GM12878 (cell line): ENCODE results near the gene PIEZO2. TPM values are rescaled to one million over a fixed set of nuclear protein-coding genes. Genes with fewer than 3 reads are reported as not detected.
A peak's percentile ranks its signal among the peaks of the same experiment; 100 is the strongest.

Experiments
- ATAC-seq: fragments of 200-7000 bp; cut with Tn5 transposase; 3 replicates; pipeline ENCODE4 v1.9.1; 2020; ENCODE audit warnings: mild to moderate bottlenecking, moderate library complexity
- BruUV-seq: library from RNA; stranded (reverse); fragments of 400-500 nt; replicated peaks from 2 replicates; lab custom pipeline; 2021; lab: Mats Ljungman, UMichigan
- CTCF ChIA-PET: fragments of 300-600 bp; sonication (Branson Sonifier 250); formaldehyde crosslinking; extraction: SDS; loops from one replicate; lab custom pipeline; 2021; ENCODE audit warnings: inconsistent platforms; lab: Yijun Ruan, JAX
- POLR2A ChIA-PET: fragments of 350-600 bp; formaldehyde crosslinking; extraction: SDS; loops from one replicate; lab custom pipeline; 2021; ENCODE audit warnings: inconsistent platforms; lab: Charles Lee
- RAD21 ChIA-PET: fragments of 300-600 bp; sonication (Branson Sonifier 250); formaldehyde crosslinking; loops from one replicate; lab custom pipeline; 2023; ENCODE audit warnings: antibody characterized with exemption; ENCODE audit not compliant: unreplicated experiment; lab: Charles Lee
- SMC1A ChIA-PET: fragments of 300-600 bp; sonication (Branson Sonifier 250); formaldehyde crosslinking; loops from one replicate; lab custom pipeline; 2023; ENCODE audit not compliant: unreplicated experiment, uncharacterized antibody; lab: Charles Lee
- DNase-seq: peaks from one replicate; pipeline ENCODE4 v3.0.0-alpha.2; 2011; ENCODE audit warnings: low read depth, low spot score
- FAIRE-seq: peaks from 3 replicates; lab custom pipeline; 2011; peaks lifted over from hg19 to GRCh38; lab: Jason Lieb, UNC
- H2AFZ ChIP-seq: 2 replicates; pipeline ENCODE4 v1.6.0; 2011; ENCODE audit warnings: low read depth, low read length, control low read depth; ENCODE audit not compliant: control insufficient read depth
- H3K27ac ChIP-seq: 2 replicates; pipeline ENCODE4 v1.5.1; 2011; ENCODE audit warnings: control low read depth; ENCODE audit not compliant: control insufficient read depth, insufficient read depth
- H3K27me3 ChIP-seq, 2 experiments: replicated peaks in 1 of 2; 2 replicates each; pipeline versions ENCODE4 v1.6.0 to v1.6.1; 2011; ENCODE audit warnings: low read length in 1 of 2; ENCODE audit not compliant: control insufficient read depth in 2 of 2, insufficient read depth in 2 of 2
- H3K36me3 ChIP-seq, 2 experiments: 2 replicates each; pipeline ENCODE4 v1.5.1; 2011; ENCODE audit warnings: low read length in 1 of 2; ENCODE audit not compliant: control insufficient read depth in 2 of 2, insufficient read depth in 2 of 2
- H3K4me1 ChIP-seq: 2 replicates; pipeline ENCODE4 v1.6.1; 2011; ENCODE audit warnings: mild to moderate bottlenecking, low read length, moderate library complexity, mixed read lengths; ENCODE audit not compliant: control insufficient read depth, insufficient read depth
- H3K4me2 ChIP-seq: 2 replicates; pipeline ENCODE4 v1.6.0; 2011; ENCODE audit warnings: control low read depth; ENCODE audit not compliant: control insufficient read depth, insufficient read depth
- H3K4me3 ChIP-seq: fragments of 200-600 bp; sonication (generic); 2 replicates; pipeline ENCODE4 v1.5.1; 2016
- H3K79me2 ChIP-seq: 2 replicates; pipeline ENCODE4 v1.6.0; 2011; ENCODE audit warnings: low read length; ENCODE audit not compliant: control insufficient read depth, insufficient read depth
- H3K9ac ChIP-seq: 2 replicates; pipeline ENCODE4 v1.8.0; 2011; ENCODE audit warnings: low read length, control low read depth, mixed read lengths; ENCODE audit not compliant: control insufficient read depth, insufficient read depth
- H3K9me3 ChIP-seq: replicated peaks from 3 replicates; pipeline ENCODE4 v1.5.1; 2011; ENCODE audit warnings: mild to moderate bottlenecking, low read length; ENCODE audit not compliant: control insufficient read depth, insufficient read depth
- H4K20me1 ChIP-seq: 2 replicates; pipeline ENCODE4 v1.6.0; 2011; ENCODE audit not compliant: control insufficient read depth, insufficient read depth
- GABPA ChIP-seq: IDR thresholded peaks from 2 replicates; pipeline ENCODE4 v1.6.1; 2014; ENCODE audit warnings: antibody characterized with exemption, low read depth, mild to moderate bottlenecking, inconsistent platforms
- MTA2 ChIP-seq: fragments of 450-650 bp; IDR thresholded peaks from 2 replicates; pipeline ENCODE4 v1.6.1; 2016; ENCODE audit warnings: low read depth, mild to moderate bottlenecking, moderate library complexity
- MYB ChIP-seq: fragments of 150-350 bp; IDR thresholded peaks from 2 replicates; pipeline ENCODE4 v1.6.1; 2014; ENCODE audit warnings: mild to moderate bottlenecking, low read depth, low read length, borderline replicate concordance
- NKRF ChIP-seq: fragments of 450-650 bp; conservative IDR thresholded peaks from 2 replicates; pipeline ENCODE4 v1.6.1; 2017; ENCODE audit warnings: mild to moderate bottlenecking, moderate library complexity
- POLR2AphosphoS5 ChIP-seq: IDR thresholded peaks from 2 replicates; pipeline ENCODE4 v1.6.1; 2011; ENCODE audit warnings: mild to moderate bottlenecking, low read length, inconsistent platforms
- POU2F2 ChIP-seq: IDR thresholded peaks from 3 replicates; pipeline ENCODE4 v1.6.1; 2011; ENCODE audit warnings: low read depth, mild to moderate bottlenecking, low read length, borderline replicate concordance
- SPI1 ChIP-seq: IDR thresholded peaks from 2 replicates; pipeline ENCODE4 v1.6.1; 2011; ENCODE audit warnings: low read depth, mild to moderate bottlenecking, low read length, moderate library complexity, borderline replicate concordance; ENCODE audit not compliant: insufficient read depth
- WGBS: methylation state at CpG from one replicate; pipeline ENCODE4 v1.1.6; 2016; ENCODE audit warnings: low lambda C conversion rate; ENCODE audit not compliant: insufficient replicate concordance, insufficient coverage; ENCODE audit errors: missing lambda C conversion rate; 5-methylcytosine and 5-hydroxymethylcytosine counted together
- in situ Hi-C: fragments of 300-500 bp; cut with MboI; formaldehyde crosslinking; loops from 9 replicates; pipeline ENCODE4 v1.14.3; 2018; ENCODE audit warnings: mixed read lengths
- intact Hi-C: fragments of 100-400 bp; cut with micrococcal nuclease; formaldehyde crosslinking; loops from one replicate; pipeline ENCODE4 v1.14.2; 2022; ENCODE audit not compliant: unreplicated experiment
- polyA plus RNA-seq, 11 experiments: library from polyadenylated mRNA; depleted of rRNA in 4 of 11; unstranded in 6 of 11; stranded (reverse) in 5 of 11; fragments of >200 nt; fragmentation: Nextera tagmentation in 4 of 11; fragmentation: Illumina TruSeq in 1 of 11; extraction: Ambion mirVana in 4 of 11; extraction: Trizol in 1 of 11; gene quantifications; 1 replicate in 1 of 11; 2 replicates in 10 of 11; pipeline versions ENCODE4 v1.2.1 to v1.2.3, GENCODE V29; 2011 to 2016; ENCODE audit warnings: inconsistent platforms in 2 of 11, missing spikeins in 2 of 11, low read depth in 1 of 11
- total RNA-seq, 4 experiments: library from RNA; depleted of rRNA in 3 of 4; stranded (reverse); fragments of >200 nt in 3 of 4; fragmentation: Illumina TruSeq in 1 of 4; extraction: Trizol in 1 of 4; gene quantifications; 2 replicates each; pipeline versions ENCODE4 v1.2.1 to v1.2.3, GENCODE V29; 2013 to 2021

Gene PIEZO2
- total and polyA plus RNA-seq, 10 of the 15 experiments (the other 5 are each of a cell fraction or from before 2014, with no cell fraction given) = 6.7 to 42.3 (median 27.4) TPM

GRCh38 chr18:10847408-10847790 lies 302.0 kb downstream of the PIEZO2 start:
- no peak for FAIRE-seq
- SMC1A ChIA-PET = interaction anchor here (1.7 to 12.5 kb wide), 4 partner anchors 7 to 307 kb away, joined by 4 to 256 read pairs (median 56); partner anchors contain the start of gene PIEZO2
- H3K4me2 ChIP-seq = no peak overlapping the region
- no peak for DNase-seq
- H3K27ac ChIP-seq = no peak overlapping the region
- BruUV-seq = no TSS peak
- WGBS = 80% methylated on average over 8 of the region's 8 CpGs
- no peak overlapping the region for H3K4me3 ChIP-seq
- intact Hi-C loops (no loop called here), in situ Hi-C loops (no loop called here)
- POLR2A ChIA-PET = interaction anchor here (1.0 kb wide), 1 partner anchor 9 kb away, joined by 3 read pairs; no protein-coding TSS in a partner anchor
- TF ChIP-seq POLR2AphosphoS5 (no peak), GABPA (0 out of 2 replicates have a peak, but pooled peaks have one; percentile 9)
- H3K9ac ChIP-seq = no peak overlapping the region
- peaks cover 1% of the 10 kb centered on the region for H3K79me2 ChIP-seq
- no peak overlapping the region for H2AFZ ChIP-seq
- H3K27me3 ChIP-seq = no peaks in the 10 kb centered on the region
- peaks cover 0 to 6% of the 10 kb centered on the region in 2 experiments; a peak in 1 of 4 replicates for H3K36me3 ChIP-seq
- ATAC-seq = no peak
- RAD21 ChIA-PET = interaction anchor here (7.9 kb wide), 1 partner anchor 192 kb away, joined by 157 read pairs; no protein-coding TSS in a partner anchor
- peaks cover 20% of the 10 kb centered on the region; the same call in 1 of the 2 replicates for H3K4me1 ChIP-seq
- CTCF ChIA-PET = interaction anchor here (10.1 to 10.6 kb wide), 2 partner anchors 193 to 306 kb away, joined by 192 to 225 read pairs; partner anchors contain the start of gene PIEZO2
- peaks cover 7% of the 10 kb centered on the region; the same call in 2 of the 3 replicates for H3K9me3 ChIP-seq
- no peaks in the 10 kb centered on the region for H4K20me1 ChIP-seq

- ATAC-seq (no peak), DNase-seq (no peak), FAIRE-seq (no peak)
- ChIA-PET RAD21 (no interaction called here), SMC1A (interaction anchor here (5.9 to 12.5 kb wide), 2 partner anchors 59 to 308 kb away, joined by 55 to 256 read pairs; partner anchors contain the start of gene PIEZO2), CTCF (interaction anchor here (1.4 to 10.6 kb wide), 3 partner anchors 84 to 307 kb away, joined by 3 to 225 read pairs (median 192); partner anchors contain the start of gene PIEZO2), POLR2A (interaction anchor here (1.0 kb wide), 1 partner anchor 8 kb away, joined by 3 read pairs; no protein-coding TSS in a partner anchor)
- no peak overlapping the region for H2AFZ ChIP-seq
- no peaks in the 10 kb centered on the region; the same call in none of the 2 replicates for H3K79me2 ChIP-seq
- 50% methylated on average over 6 of the region's 6 CpGs for WGBS
- H3K9me3 ChIP-seq = peaks cover 7% of the 10 kb centered on the region; the same call in 2 of the 3 replicates
- in situ Hi-C loops = no loop called here
- no peaks in the 10 kb centered on the region for H4K20me1 ChIP-seq
- TF ChIP-seq MYB (no peak), SPI1 (peak; percentile 10; the same call in 1 of the 2 replicates), MTA2 (no peak), POU2F2 (no peak), NKRF (no peak)
- no peak overlapping the region for H3K27ac ChIP-seq
- H3K9ac ChIP-seq = no peak overlapping the region
- peaks cover 15% of the 10 kb centered on the region; the same call in 1 of the 2 replicates for H3K4me1 ChIP-seq
- no peaks in the 10 kb centered on the region for H3K27me3 ChIP-seq
- H3K36me3 ChIP-seq = peaks cover 0 to 6% of the 10 kb centered on the region in 2 experiments; a peak in 1 of 4 replicates
- intact Hi-C loops = no loop called here
- H3K4me2 ChIP-seq = no peak overlapping the region
- no peak overlapping the region for H3K4me3 ChIP-seq
- BruUV-seq = no TSS peak
Observed at GRCh38 chr18:10846657-10847407, 302.5 kb downstream of the PIEZO2 start.
